OCI-LY1 (cell line): Measurements from ENCODE around the gene FNDC5.

Source experiments
- H2AFZ ChIP-seq: fragments of 200-600 bp; sonication (generic), shearing (Covaris generic); 2 replicates; pipeline ENCODE4 v1.6.0; 2014; ENCODE audit warnings: antibody characterized with exemption, mild to moderate bottlenecking, low read length
- H3F3A ChIP-seq: fragments of 200-600 bp; sonication (generic), shearing (Covaris generic); 2 replicates; pipeline ENCODE4 v1.6.0; 2014; ENCODE audit warnings: mild to moderate bottlenecking, antibody characterized with exemption, low read length, moderate library complexity; ENCODE audit not compliant: insufficient read depth
- H3K27ac ChIP-seq: fragments of 200-600 bp; sonication (generic); 2 replicates; pipeline ENCODE4 v1.5.1; 2014; ENCODE audit warnings: low read length, mixed run types, mild to moderate bottlenecking, low read depth; ENCODE audit not compliant: poor library complexity, severe bottlenecking
- H3K27me3 ChIP-seq: fragments of 200-600 bp; sonication (generic); 2 replicates; pipeline ENCODE4 v1.6.0; 2014; ENCODE audit warnings: antibody characterized with exemption, mild to moderate bottlenecking, low read length, moderate library complexity; ENCODE audit not compliant: insufficient read depth
- H3K36me3 ChIP-seq: fragments of 200-600 bp; sonication (generic); 2 replicates; pipeline ENCODE4 v1.6.1; 2014; ENCODE audit warnings: mild to moderate bottlenecking, antibody characterized with exemption, low read length, moderate library complexity, mixed read lengths; ENCODE audit not compliant: insufficient read depth
- H3K4me1 ChIP-seq: fragments of 200-600 bp; sonication (generic); 2 replicates; pipeline ENCODE4 v1.5.1; 2014; ENCODE audit warnings: mild to moderate bottlenecking, low read length, moderate library complexity; ENCODE audit not compliant: insufficient read depth, severe bottlenecking
- H3K4me2 ChIP-seq: fragments of 200-600 bp; sonication (generic), shearing (Covaris generic); 2 replicates; pipeline ENCODE4 v1.6.1; 2014; ENCODE audit warnings: low read length
- H3K4me3 ChIP-seq: fragments of 200-600 bp; sonication (generic); 2 replicates; pipeline ENCODE4 v1.5.1; 2014; ENCODE audit warnings: low read length, low read depth, mild to moderate bottlenecking, mixed read lengths; ENCODE audit not compliant: poor library complexity, severe bottlenecking
- H3K79me2 ChIP-seq: fragments of 200-600 bp; shearing (Covaris generic); 2 replicates; pipeline ENCODE4 v1.6.1; 2016; ENCODE audit warnings: mixed run types, low read length, mixed read lengths; ENCODE audit not compliant: insufficient read depth
- H3K9ac ChIP-seq: fragments of 200-600 bp; sonication (generic), shearing (Covaris generic); 2 replicates; pipeline ENCODE4 v1.6.1; 2014; ENCODE audit warnings: mild to moderate bottlenecking, low read length, mixed read lengths
- H3K9me2 ChIP-seq: fragments of 200-600 bp; sonication (generic), shearing (Covaris generic); 2 replicates; pipeline ENCODE4 v1.6.1; 2014; ENCODE audit warnings: low read depth, mild to moderate bottlenecking, low read length, mixed read lengths
- H3K9me3 ChIP-seq: fragments of 200-600 bp; shearing (Covaris generic); 2 replicates; pipeline ENCODE4 v1.6.1; 2014; ENCODE audit warnings: low read length, mixed read lengths
- H4K20me1 ChIP-seq: fragments of 200-600 bp; sonication (generic), shearing (Covaris generic); 2 replicates; pipeline ENCODE4 v1.6.0; 2016; ENCODE audit warnings: mild to moderate bottlenecking, low read length; ENCODE audit not compliant: insufficient read depth
- CTCF ChIP-seq: fragments of 200-600 bp; sonication (generic), shearing (Covaris generic); IDR thresholded peaks from 2 replicates; pipeline ENCODE4 v1.5.1; 2017; ENCODE audit warnings: mild to moderate bottlenecking, antibody characterized with exemption, low read length, moderate library complexity, mixed read lengths
- EZH2 ChIP-seq: fragments of 200-600 bp; sonication (generic), shearing (Covaris generic); IDR thresholded peaks from 2 replicates; pipeline ENCODE4 v1.8.0; 2017; ENCODE audit warnings: borderline replicate concordance, mixed run types, mild to moderate bottlenecking, antibody characterized with exemption, low read length, moderate library complexity, mixed read lengths

FNDC5 gene

DNA sequence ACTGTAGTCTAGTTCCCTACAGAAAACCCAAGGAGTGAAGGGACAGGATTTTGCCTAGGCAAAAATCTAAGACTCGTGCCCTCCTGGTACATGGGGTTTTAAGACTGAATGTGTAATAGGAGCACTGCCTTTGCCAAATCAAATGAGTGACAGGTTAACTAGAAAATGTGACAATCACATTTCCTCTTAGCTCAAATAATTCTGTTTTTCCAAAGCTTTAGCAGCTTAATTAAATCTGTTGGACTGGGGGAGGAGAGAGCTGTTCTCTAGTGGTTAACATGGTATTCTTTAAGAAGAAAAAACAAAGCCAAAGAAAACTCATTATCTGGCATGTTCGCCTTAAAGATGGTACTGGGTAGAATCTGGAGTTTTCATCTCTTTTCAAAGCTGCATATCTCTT lies 12.6 kb downstream of the FNDC5 start:
- Histone ChIP-seq H4K20me1 (no peaks in the 10 kb centered on the region), H3K27ac (no peak overlapping the region), H3K9ac (no peak overlapping the region), H3F3A (no peaks in the 10 kb centered on the region), H3K4me1 (no peaks in the 10 kb centered on the region), H3K79me2 (no peaks in the 10 kb centered on the region), H2AFZ (no peak overlapping the region), H3K9me3 (no peaks in the 10 kb centered on the region), H3K9me2 (no peaks in the 10 kb centered on the region), H3K4me3 (no peak overlapping the region), H3K36me3 (peaks cover 35% of the 10 kb centered on the region; the same call in 1 of the 2 replicates), H3K27me3 (no peaks in the 10 kb centered on the region), H3K4me2 (no peak overlapping the region)
- TF ChIP-seq EZH2, result no peak
- TF ChIP-seq CTCF, result no peak

DNA sequence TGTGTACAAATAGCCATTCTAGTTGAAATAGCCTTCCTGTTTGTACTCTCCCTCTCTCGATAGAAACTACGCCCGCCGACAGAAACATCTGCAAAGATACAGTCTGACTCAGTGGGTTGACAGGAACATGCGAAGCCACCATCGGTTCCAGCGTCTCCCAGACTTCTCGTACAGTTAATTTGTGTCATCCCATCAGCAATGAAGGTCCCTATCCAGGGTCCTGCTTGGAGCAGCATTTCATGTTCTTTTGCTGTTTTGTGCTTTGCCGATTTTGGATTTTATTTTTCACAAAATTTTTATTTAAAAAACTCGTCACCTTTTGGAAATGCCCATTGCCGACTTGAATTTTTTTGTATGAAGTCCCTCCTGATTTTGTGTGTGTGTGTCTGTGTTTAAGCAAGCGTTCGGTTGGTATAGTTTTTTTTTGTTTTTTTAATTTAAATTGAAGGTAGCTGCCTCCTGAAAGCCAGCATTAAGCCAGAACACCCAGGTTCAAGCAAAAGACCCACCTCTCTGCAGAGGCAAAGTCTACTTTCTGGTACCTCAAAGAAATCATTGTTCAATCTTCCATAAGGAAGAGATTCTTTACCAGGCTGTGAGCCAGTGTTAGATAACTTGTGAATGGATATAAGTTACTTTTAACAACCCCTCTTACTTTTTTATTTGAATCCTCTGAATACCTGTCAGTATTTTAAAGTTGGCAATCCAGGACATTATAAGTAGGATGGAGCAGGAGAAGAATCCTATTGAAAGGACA lies 14.7 kb downstream of the FNDC5 start:
- H3K4me2 ChIP-seq, result no peak overlapping the region
- no peak overlapping the region for H2AFZ ChIP-seq
- H3K79me2 ChIP-seq, result no peaks in the 10 kb centered on the region
- H3K4me3 ChIP-seq, result no peak overlapping the region
- H4K20me1 ChIP-seq, result no peaks in the 10 kb centered on the region
- H3K9ac ChIP-seq, result no peak overlapping the region
- no peaks in the 10 kb centered on the region for H3F3A ChIP-seq
- peaks cover 35% of the 10 kb centered on the region; the same call in 1 of the 2 replicates for H3K36me3 ChIP-seq
- no peaks in the 10 kb centered on the region for H3K4me1 ChIP-seq
- H3K9me3 ChIP-seq, result no peaks in the 10 kb centered on the region
- no peak overlapping the region for H3K27ac ChIP-seq
- no peaks in the 10 kb centered on the region for H3K9me2 ChIP-seq
- no peaks in the 10 kb centered on the region for H3K27me3 ChIP-seq
- TF ChIP-seq CTCF (no peak), EZH2 (no peak)

- Histone ChIP-seq H3K79me2 (no peaks in the 10 kb centered on the region), H2AFZ (no peak overlapping the region), H3K9me3 (no peaks in the 10 kb centered on the region), H3K36me3 (peaks cover 37% of the 10 kb centered on the region), H3F3A (no peaks in the 10 kb centered on the region), H3K4me1 (no peaks in the 10 kb centered on the region), H3K4me2 (no peak overlapping the region), H3K9me2 (no peaks in the 10 kb centered on the region), H3K4me3 (no peak overlapping the region), H3K9ac (no peak overlapping the region), H3K27me3 (no peaks in the 10 kb centered on the region), H3K27ac (no peak overlapping the region), H4K20me1 (no peaks in the 10 kb centered on the region)
- no peak for TF ChIP-seq EZH2
- no peak for TF ChIP-seq CTCF
Measured at GRCh38 chr1:32848354-32849063, 22.2 kb downstream of the FNDC5 start.
